ENCODE data around the gene CMPK2. TPM values are rescaled to one million over a fixed set of nuclear protein-coding genes. Genes with fewer than 3 reads are reported as not detected.

The CMPK2 gene
- total and polyA plus RNA-seq, 10 of the 15 experiments (the other 5 are each of a cell fraction or from before 2014, with no cell fraction given) = 0.50 to 5.6 (median 3.2) TPM

GRCh38 chr2:6885551-6885950, 19.8 kb upstream of the CMPK2 start:
- Histone ChIP-seq H3K4me3 (no peak overlapping the region), H2AFZ (ENCODE audit: control insufficient read depth, low read depth, low read length) (no peak overlapping the region), H3K27me3 (replicated peaks in 1 of 2; ENCODE audit: control insufficient read depth in 2 of 2, insufficient read depth in 2 of 2, low read length in 1 of 2) (peaks cover 0 to 2% of the 10 kb centered on the region in 2 experiments; a peak in 1 of 4 replicates), H4K20me1 (ENCODE audit: control insufficient read depth, insufficient read depth) (no peaks in the 10 kb centered on the region), H3K4me1 (ENCODE audit: control insufficient read depth, insufficient read depth, low read length) (no peaks in the 10 kb centered on the region), H3K9ac (ENCODE audit: control insufficient read depth, insufficient read depth, low read length) (no peak overlapping the region), H3K4me2 (ENCODE audit: control insufficient read depth, insufficient read depth) (no peak overlapping the region), H3K9me3 (replicated peaks; ENCODE audit: control insufficient read depth, insufficient read depth, low read length) (no peaks in the 10 kb centered on the region), H3K79me2 (ENCODE audit: control insufficient read depth, insufficient read depth, low read length) (no peaks in the 10 kb centered on the region; the same call in 1 of the 2 replicates), H3K27ac (ENCODE audit: control insufficient read depth, insufficient read depth) (no peak overlapping the region), H3K36me3 (ENCODE audit: control insufficient read depth in 2 of 2, insufficient read depth in 2 of 2, low read length in 1 of 2) (no peaks in the 10 kb centered on the region)
- BruUV-seq (replicated peaks) = no TSS peak
- ChIA-PET SMC1A (ENCODE audit: uncharacterized antibody, unreplicated experiment) (interaction anchor here (2.0 kb wide), 1 partner anchor 11 kb away, joined by 6 read pairs; no protein-coding TSS in a partner anchor), POLR2A (no interaction called here), CTCF (interaction anchor here (0.6 to 1.5 kb wide), 4 partner anchors 8 to 159 kb away, joined by 3 to 5 read pairs (median 3); no protein-coding TSS in a partner anchor), RAD21 (ENCODE audit: unreplicated experiment) (no interaction called here)
- intact Hi-C loops (cut with micrococcal nuclease; ENCODE audit: unreplicated experiment) = no loop called here
- in situ Hi-C loops (cut with MboI) = no loop called here
- TF ChIP-seq NFXL1 (IDR thresholded peaks at IDR 0.05; ENCODE audit: borderline replicate concordance) = no peak
- TF ChIP-seq NFYA (IDR thresholded peaks at IDR 0.05; ENCODE audit: borderline replicate concordance, low read depth, low read length) = no peak
- no peak for TF ChIP-seq STAT3 (IDR thresholded peaks at IDR 0.05; ENCODE audit: low read depth, low read length)
- WGBS (ENCODE audit: insufficient coverage, insufficient replicate concordance, low lambda C conversion rate, missing lambda C conversion rate) = 54% methylated on average over 2 of the region's 2 CpGs
- ATAC-seq = no peak
- no peak for FAIRE-seq
- DNase-seq (ENCODE audit: low read depth, low spot score) = no peak

GRCh38 chr2:6883448-6884122, 17.9 kb upstream of the CMPK2 start:
- ChIA-PET POLR2A (no interaction called here), SMC1A (ENCODE audit: uncharacterized antibody, unreplicated experiment) (no interaction called here), RAD21 (ENCODE audit: unreplicated experiment) (no interaction called here), CTCF (interaction anchor here (0.6 to 2.1 kb wide), 3 partner anchors 9 to 33 kb away, joined by 3 to 9 read pairs (median 3); no protein-coding TSS in a partner anchor)
- intact Hi-C loops (cut with micrococcal nuclease; ENCODE audit: unreplicated experiment) (no loop called here), in situ Hi-C loops (cut with MboI) (no loop called here)
- no peak for ATAC-seq
- H3K4me3 ChIP-seq = no peak overlapping the region
- no peaks in the 10 kb centered on the region for H3K9me3 ChIP-seq (replicated peaks; ENCODE audit: control insufficient read depth, insufficient read depth, low read length)
- no peak for DNase-seq (ENCODE audit: low read depth, low spot score)
- no peak overlapping the region for H3K9ac ChIP-seq (ENCODE audit: control insufficient read depth, insufficient read depth, low read length)
- no peaks in the 10 kb centered on the region for H3K4me1 ChIP-seq (ENCODE audit: control insufficient read depth, insufficient read depth, low read length)
- no peak overlapping the region for H3K4me2 ChIP-seq (ENCODE audit: control insufficient read depth, insufficient read depth)
- no peaks in the 10 kb centered on the region for H3K36me3 ChIP-seq (ENCODE audit: control insufficient read depth in 2 of 2, insufficient read depth in 2 of 2, low read length in 1 of 2)
- H4K20me1 ChIP-seq (ENCODE audit: control insufficient read depth, insufficient read depth) = no peaks in the 10 kb centered on the region
- H3K27me3 ChIP-seq (replicated peaks in 1 of 2; ENCODE audit: control insufficient read depth in 2 of 2, insufficient read depth in 2 of 2, low read length in 1 of 2) = peaks cover 0 to 2% of the 10 kb centered on the region in 2 experiments; a peak in 1 of 4 replicates
- FAIRE-seq = no peak
- WGBS (ENCODE audit: insufficient coverage, insufficient replicate concordance, low lambda C conversion rate, missing lambda C conversion rate) = 74% methylated on average over 7 of the region's 7 CpGs
- TF ChIP-seq PAX5 (IDR thresholded peaks at IDR 0.05; ENCODE audit: borderline replicate concordance, low read depth, low read length) (no peak), POLR2AphosphoS2 (IDR thresholded peaks at IDR 0.05; ENCODE audit: low read depth, low read length) (no peak), NR2C1 (IDR thresholded peaks at IDR 0.05) (no peak)
- no peaks in the 10 kb centered on the region; the same call in 1 of the 2 replicates for H3K79me2 ChIP-seq (ENCODE audit: control insufficient read depth, insufficient read depth, low read length)
- no peak overlapping the region for H2AFZ ChIP-seq (ENCODE audit: control insufficient read depth, low read depth, low read length)
- H3K27ac ChIP-seq (ENCODE audit: control insufficient read depth, insufficient read depth) = no peak overlapping the region
- no TSS peak for BruUV-seq (replicated peaks)

Data from GM12878 (cell line).